HepG2 (cell line): Measurements from ENCODE around the gene SLC6A4. TPM values are rescaled to one million over a fixed set of nuclear protein-coding genes. Genes with fewer than 3 reads are reported as not detected.

Source experiments
- CREB1 ChIP-seq, 2 experiments: fragments of 450-650 bp in 1 of 2; IDR thresholded peaks; 2 replicates each; pipeline ENCODE4 v1.6.1; 2016 to 2017; ENCODE audit warnings: control low read depth in 1 of 2, mild to moderate bottlenecking in 1 of 2, missing compliant biosample characterization in 1 of 2, missing genetic modification characterization in 1 of 2
- DMTF1 ChIP-seq: sonication (generic); formaldehyde crosslinking; IDR thresholded peaks from 2 replicates; pipeline ENCODE4 v1.4.0; 2020; ENCODE audit warnings: mild to moderate bottlenecking, missing genetic modification reagents
- ZC3H4 ChIP-seq: sonication (generic); formaldehyde crosslinking; IDR thresholded peaks from 2 replicates; pipeline ENCODE4 v1.4.0; 2020; ENCODE audit warnings: missing genetic modification reagents, borderline replicate concordance
- ZNF280D ChIP-seq: sonication (generic); formaldehyde crosslinking; IDR thresholded peaks from 2 replicates; pipeline ENCODE4 v1.5.1; 2020; ENCODE audit warnings: mild to moderate bottlenecking, missing genetic modification reagents
- ZNF513 ChIP-seq: sonication (generic); formaldehyde crosslinking; conservative IDR thresholded peaks from 2 replicates; pipeline ENCODE4 v1.5.0; 2020; ENCODE audit warnings: missing genetic modification reagents
- ZNF737 ChIP-seq: sonication (generic); formaldehyde crosslinking; IDR thresholded peaks from 2 replicates; pipeline ENCODE4 v1.5.0; 2020; ENCODE audit warnings: missing genetic modification reagents, mild to moderate bottlenecking, borderline replicate concordance
- polyA plus RNA-seq, 8 experiments: library from polyadenylated mRNA; depleted of rRNA in 3 of 8; stranded (reverse) in 7 of 8; unstranded in 1 of 8; fragments of >200 nt; fragmentation: Illumina TruSeq in 4 of 8; extraction: Trizol in 4 of 8; gene quantifications; 2 replicates each; pipeline versions ENCODE4 v1.2.1 to v1.2.3, GENCODE V29; 2011 to 2016; ENCODE audit warnings: low read depth in 4 of 8, missing spikeins in 1 of 8, mixed read lengths in 1 of 8; ENCODE audit not compliant: insufficient read depth in 1 of 8
- total RNA-seq, 5 experiments: library from RNA; depleted of rRNA; stranded (reverse); fragments of >200 nt; fragmentation: Illumina TruSeq; extraction: Trizol; gene quantifications; 2 replicates each; pipeline ENCODE4 v1.2.3, GENCODE V29; 2016; ENCODE audit warnings: low read depth in 1 of 5

Gene SLC6A4
- total and polyA plus RNA-seq, 2 of the 13 experiments (the other 11 are each of a cell fraction or from before 2014, with no cell fraction given), result 7.6 to 20.3 TPM

- TF ChIP-seq ZNF280D (CRISPR knock-in tag) (no peak), ZNF737 (no peak), ZC3H4 (CRISPR knock-in tag) (no peak), ZNF513 (CRISPR knock-in tag) (no peak), CREB1 (IDR thresholded peaks at IDR 0.05) (no peak), CREB1 (CRISPR knock-in tag; IDR thresholded peaks at IDR 0.05) (no peak), DMTF1 (CRISPR knock-in tag) (no peak)
These were observed 65.0 kb downstream of the SLC6A4 start (continued) for GRCh38 chr17:30170415-30170987.
